ENCODE results near the gene GRIP1.
"Not testable (repeated sequence)": the region's sequence is repeated elsewhere in the genome, so short reads cannot be mapped to it uniquely, and the experiment has no call there.

GRIP1 gene

GRCh38 chr12:66503746-66504145 is 175.1 kb downstream of the GRIP1 start:
- no peak for DNase-seq

- no peak for DNase-seq
Observed at GRCh38 chr12:66502911-66503310, 176.0 kb downstream of the GRIP1 start.

GRCh38 chr12:66500841-66501240 is 178.0 kb downstream of the GRIP1 start:
- DNase-seq, result no peak

- no peak for DNase-seq
Observed at GRCh38 chr12:66500091-66500490, 178.8 kb downstream of the GRIP1 start.

GRCh38 chr12:66499000-66499399 is 179.9 kb downstream of the GRIP1 start:
- no peak for DNase-seq

- DNase-seq, result not testable (repeated sequence)
Observed at GRCh38 chr12:66498059-66498458, 180.8 kb downstream of the GRIP1 start.

GRCh38 chr12:66497008-66497897 is 181.6 kb downstream of the GRIP1 start:
- DNase-seq, result no peak

GRCh38 chr12:66496595-66496994 is 182.3 kb downstream of the GRIP1 start:
- DNase-seq, result no peak

GRCh38 chr12:66495709-66496108 is 183.2 kb downstream of the GRIP1 start:
- no peak for DNase-seq

- DNase-seq, result no peak
Observed at GRCh38 chr12:66493819-66494218, 185.1 kb downstream of the GRIP1 start.

- DNase-seq, result no peak
Observed at GRCh38 chr12:66491853-66492252, 187.0 kb downstream of the GRIP1 start.

- no peak for DNase-seq
Observed at GRCh38 chr12:66482351-66483203, 196.3 kb downstream of the GRIP1 start.

GRCh38 chr12:66467932-66468331 is 210.9 kb downstream of the GRIP1 start:
- DNase-seq, result no peak

GRCh38 chr12:66461331-66461730 is 217.5 kb downstream of the GRIP1 start:
- no peak for DNase-seq

- no peak for DNase-seq
Observed at GRCh38 chr12:66459944-66460482, 218.9 kb downstream of the GRIP1 start.

- DNase-seq, result no peak
Observed at GRCh38 chr12:66456612-66457011, 222.3 kb downstream of the GRIP1 start.

- DNase-seq, result no peak
Observed at GRCh38 chr12:66453844-66454243, 225.0 kb downstream of the GRIP1 start.

GRCh38 chr12:66453120-66453519 is 225.8 kb downstream of the GRIP1 start:
- DNase-seq, result no peak

GRCh38 chr12:66449531-66449930 is 229.3 kb downstream of the GRIP1 start:
- no peak for DNase-seq

GRCh38 chr12:66447643-66448042 is 231.2 kb downstream of the GRIP1 start:
- no peak for DNase-seq

- no peak for DNase-seq
Observed at GRCh38 chr12:66446276-66446675, 232.6 kb downstream of the GRIP1 start.

- no peak for DNase-seq
Observed at GRCh38 chr12:66441905-66442559, 236.8 kb downstream of the GRIP1 start.

GRCh38 chr12:66438601-66439000 is 240.3 kb downstream of the GRIP1 start:
- no peak for DNase-seq

All from activated T-cell treated with anti-CD3 and anti-CD28 coated beads, Interleukin-2, amount 50 U/mL, for 1 hour (primary cell).